ENCODE data around the gene PAOX. TPM values are rescaled to one million over a fixed set of nuclear protein-coding genes. Genes with fewer than 3 reads are reported as not detected.

The PAOX gene
- total RNA-seq, 1 donor from 2014 or later: 4.6 TPM

GRCh38 chr10:133349160-133349568 lies 29.9 kb upstream of the PAOX start:
- Mint-ChIP-seq H3K36me3 (no peaks in the 10 kb centered on the region), H3K9me3 (peaks cover 10% of the 10 kb centered on the region), H3K27ac (no peak overlapping the region), H3K27me3 (ENCODE audit: insufficient read depth, low read depth) (peaks cover 13% of the 10 kb centered on the region), H3K4me1 (peaks cover 3% of the 10 kb centered on the region), H3K4me3 (peak overlapping the region; percentile 4)
- Histone ChIP-seq H3F3A (ENCODE audit: low read depth) (no peaks in the 10 kb centered on the region), H2AFZ (replicated peaks) (no peak overlapping the region), H3K27me3 (no peaks in the 10 kb centered on the region), H4K20me1 (ENCODE audit: low read depth) (no peaks in the 10 kb centered on the region), H3K36me3 (no peaks in the 10 kb centered on the region), H3K9ac (no peak overlapping the region), H3K4me3 (no peak overlapping the region), H3K27ac (no peak overlapping the region), H3K4me2 (no peak overlapping the region), H3K79me2 (ENCODE audit: low read depth) (no peaks in the 10 kb centered on the region), H3K4me1 (peaks cover 5% of the 10 kb centered on the region), H3K9me3 (ENCODE audit: low read depth) (no peaks in the 10 kb centered on the region)
- TF ChIP-seq, protein P1, sequence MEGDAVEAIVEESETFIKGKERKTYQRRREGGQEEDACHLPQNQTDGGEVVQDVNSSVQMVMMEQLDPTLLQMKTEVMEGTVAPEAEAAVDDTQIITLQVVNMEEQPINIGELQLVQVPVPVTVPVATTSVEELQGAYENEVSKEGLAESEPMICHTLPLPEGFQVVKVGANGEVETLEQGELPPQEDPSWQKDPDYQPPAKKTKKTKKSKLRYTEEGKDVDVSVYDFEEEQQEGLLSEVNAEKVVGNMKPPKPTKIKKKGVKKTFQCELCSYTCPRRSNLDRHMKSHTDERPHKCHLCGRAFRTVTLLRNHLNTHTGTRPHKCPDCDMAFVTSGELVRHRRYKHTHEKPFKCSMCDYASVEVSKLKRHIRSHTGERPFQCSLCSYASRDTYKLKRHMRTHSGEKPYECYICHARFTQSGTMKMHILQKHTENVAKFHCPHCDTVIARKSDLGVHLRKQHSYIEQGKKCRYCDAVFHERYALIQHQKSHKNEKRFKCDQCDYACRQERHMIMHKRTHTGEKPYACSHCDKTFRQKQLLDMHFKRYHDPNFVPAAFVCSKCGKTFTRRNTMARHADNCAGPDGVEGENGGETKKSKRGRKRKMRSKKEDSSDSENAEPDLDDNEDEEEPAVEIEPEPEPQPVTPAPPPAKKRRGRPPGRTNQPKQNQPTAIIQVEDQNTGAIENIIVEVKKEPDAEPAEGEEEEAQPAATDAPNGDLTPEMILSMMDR (IDR thresholded peaks at IDR 0.05): no peak
- DNase-seq (ENCODE audit: low spot score): no peak

GRCh38 chr10:133349577-133350011 lies 29.5 kb upstream of the PAOX start:
- no peak for DNase-seq (ENCODE audit: low spot score)
- Mint-ChIP-seq H3K27me3 (ENCODE audit: insufficient read depth, low read depth) (peaks cover 13% of the 10 kb centered on the region), H3K27ac (no peak overlapping the region), H3K36me3 (no peaks in the 10 kb centered on the region), H3K4me3 (no peak overlapping the region), H3K9me3 (peaks cover 9% of the 10 kb centered on the region), H3K4me1 (peaks cover 3% of the 10 kb centered on the region)
- Histone ChIP-seq H3K36me3 (no peaks in the 10 kb centered on the region), H3F3A (ENCODE audit: low read depth) (no peaks in the 10 kb centered on the region), H3K4me2 (no peak overlapping the region), H3K4me1 (peaks cover 5% of the 10 kb centered on the region), H4K20me1 (ENCODE audit: low read depth) (peaks cover 2% of the 10 kb centered on the region), H3K4me3 (no peak overlapping the region), H3K9me3 (ENCODE audit: low read depth) (no peaks in the 10 kb centered on the region), H3K27me3 (no peaks in the 10 kb centered on the region), H2AFZ (replicated peaks) (no peak overlapping the region), H3K9ac (no peak overlapping the region), H3K27ac (no peak overlapping the region), H3K79me2 (ENCODE audit: low read depth) (no peaks in the 10 kb centered on the region)
- no peak for TF ChIP-seq EZH2phosphoT487 (IDR thresholded peaks at IDR 0.05)
- TF ChIP-seq, protein P1 (IDR thresholded peaks at IDR 0.05): no peak
- no peak for TF ChIP-seq EZH2 (IDR thresholded peaks at IDR 0.05)

- DNase-seq (ENCODE audit: low spot score): no peak
- H3K4me3 Mint-ChIP-seq: no peak overlapping the region
- peaks cover 3% of the 10 kb centered on the region for H3K4me1 Mint-ChIP-seq
- H3K79me2 ChIP-seq (ENCODE audit: low read depth): no peaks in the 10 kb centered on the region
- peaks cover 13% of the 10 kb centered on the region for H3K27me3 Mint-ChIP-seq (ENCODE audit: insufficient read depth, low read depth)
- no peak overlapping the region for H2AFZ ChIP-seq (replicated peaks)
- H3K4me3 ChIP-seq: no peak overlapping the region
- no peak overlapping the region for H3K9ac ChIP-seq
- no peak overlapping the region for H3K27ac ChIP-seq
- TF ChIP-seq, protein P1 (IDR thresholded peaks at IDR 0.05): no peak
- TF ChIP-seq EZH2phosphoT487 (IDR thresholded peaks at IDR 0.05): no peak
- TF ChIP-seq EZH2 (IDR thresholded peaks at IDR 0.05): no peak
- H3K36me3 ChIP-seq: no peaks in the 10 kb centered on the region
- no peak overlapping the region for H3K4me2 ChIP-seq
- peaks cover 6% of the 10 kb centered on the region for H3K9me3 Mint-ChIP-seq
- H3K27ac Mint-ChIP-seq: no peak overlapping the region
- no peaks in the 10 kb centered on the region for H3F3A ChIP-seq (ENCODE audit: low read depth)
- no peaks in the 10 kb centered on the region for H3K27me3 ChIP-seq
- H3K36me3 Mint-ChIP-seq: no peaks in the 10 kb centered on the region
- H3K4me1 ChIP-seq: peaks cover 5% of the 10 kb centered on the region
- no peaks in the 10 kb centered on the region for H3K9me3 ChIP-seq (ENCODE audit: low read depth)
- peaks cover 5% of the 10 kb centered on the region for H4K20me1 ChIP-seq (ENCODE audit: low read depth)
These were observed 28.6 kb upstream of the PAOX start for GRCh38 chr10:133350283-133350949.
